B cell (primary cell): ENCODE results near the gene BCHE.

Experiments
- CTCF ChIP-seq: fragments of 200-600 bp; IDR thresholded peaks from one replicate; pipeline ENCODE4 v1.8.0; 2022; ENCODE audit warnings: antibody characterized with exemption, mild to moderate bottlenecking
- EZH2 ChIP-seq: IDR thresholded peaks from 2 replicates; pipeline ENCODE4 v1.6.1; 2012; ENCODE audit warnings: borderline replicate concordance, low read depth, mild to moderate bottlenecking, moderate library complexity, low read length; ENCODE audit not compliant: insufficient read depth, poor library complexity, severe bottlenecking

GRCh38 chr3:165837801-165838200, 578 bp upstream of the BCHE start:
- TF ChIP-seq CTCF, result no peak
- no peak for TF ChIP-seq EZH2
